Activated B cell treated with CpG ODN at 0.5 μM for 24 hours (primary cell): ENCODE measurements around the gene KRT15. TPM values are rescaled to one million over a fixed set of nuclear protein-coding genes. Genes with fewer than 3 reads are reported as not detected.

Experiments
- ATAC-seq: fragments of 200-7000 bp; cut with Tn5 transposase; one replicate; pipeline ENCODE4 v1.10.0; 2021; ENCODE audit warnings: low read depth, mild to moderate bottlenecking, moderate library complexity
- CTCF ChIA-PET: fragments of 350-600 bp; sonication (Branson Sonifier 250); formaldehyde crosslinking; loops from one replicate; lab custom pipeline; 2021; ENCODE audit warnings: antibody characterized with exemption; lab: Charles Lee
- POLR2A ChIA-PET: fragments of 350-600 bp; sonication (Branson Sonifier 250); formaldehyde crosslinking; loops from one replicate; lab custom pipeline; 2021; ENCODE audit warnings: antibody characterized with exemption; lab: Charles Lee
- DNase-seq: peaks from one replicate; pipeline ENCODE4 v3.0.0; 2022
- H3K27ac Mint-ChIP-seq: one replicate; pipeline ENCODE4 v1.8.0; 2020; ENCODE audit warnings: mixed read lengths
- H3K27me3 Mint-ChIP-seq: one replicate; pipeline ENCODE4 v1.8.0; 2021; ENCODE audit warnings: mixed read lengths
- H3K36me3 Mint-ChIP-seq: one replicate; pipeline ENCODE4 v1.8.0; 2021; ENCODE audit warnings: low read depth, mixed read lengths
- H3K4me1 Mint-ChIP-seq: one replicate; pipeline ENCODE4 v1.8.0; 2021; ENCODE audit warnings: mixed read lengths
- H3K4me3 Mint-ChIP-seq: one replicate; pipeline ENCODE4 v1.8.0; 2020; ENCODE audit warnings: mild to moderate bottlenecking, mixed read lengths
- H3K9me3 Mint-ChIP-seq: one replicate; pipeline ENCODE4 v1.8.0; 2020; ENCODE audit warnings: mixed read lengths
- CTCF ChIP-seq: fragments of 200-600 bp; IDR thresholded peaks from one replicate; pipeline ENCODE4 v1.8.0; 2022; ENCODE audit warnings: antibody characterized with exemption, mild to moderate bottlenecking
- intact Hi-C: fragments of 100-400 bp; cut with micrococcal nuclease; formaldehyde crosslinking; loops from one replicate; pipeline ENCODE4 v1.15.1; 2024
- total RNA-seq: library from RNA; stranded (reverse); gene quantifications from 2 replicates; pipeline ENCODE4 v1.2.3, GENCODE V29; 2022

KRT15 gene
- total RNA-seq, 1 donor from 2014 or later, result not detected

DNA sequence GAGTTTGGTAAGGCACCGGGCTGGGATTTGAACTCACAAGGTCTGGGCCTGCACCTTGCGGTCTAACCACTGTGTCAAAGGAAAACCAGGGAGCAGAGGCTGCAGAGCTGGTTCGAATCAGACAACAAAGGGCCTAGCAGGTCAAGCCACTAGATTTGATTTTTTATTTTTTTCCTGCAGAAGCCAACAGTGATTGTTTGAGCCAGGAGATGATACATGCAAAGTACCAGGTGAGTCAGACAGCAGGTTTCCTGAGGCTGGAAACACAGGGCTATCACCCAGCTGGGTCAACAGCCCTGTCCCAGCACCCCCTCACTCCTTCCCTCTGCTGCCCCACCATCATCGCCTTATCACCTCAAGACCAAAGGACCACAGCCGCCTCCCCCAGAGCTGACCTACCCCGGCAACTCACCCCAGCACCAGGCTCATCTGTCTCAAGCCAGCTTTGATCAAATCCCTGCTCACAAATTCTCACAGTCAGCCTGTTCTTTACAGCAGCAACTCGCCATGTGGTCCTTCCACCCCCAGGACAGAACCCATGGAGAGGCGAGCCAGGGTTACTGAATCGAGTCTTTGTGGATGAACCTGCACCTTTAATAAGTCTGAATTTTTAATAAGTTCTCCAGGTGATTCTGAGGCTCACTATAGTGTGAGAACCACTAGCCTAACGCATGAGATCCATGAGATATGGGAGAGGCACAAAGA is 22.4 kb upstream of the KRT15 start:
- ATAC-seq, result no peak
- POLR2A ChIA-PET, result no interaction called here
- no peak for TF ChIP-seq CTCF
- Mint-ChIP-seq H3K27ac (no peak overlapping the region), H3K4me3 (no peak overlapping the region), H3K36me3 (no peaks in the 10 kb centered on the region), H3K9me3 (no peaks in the 10 kb centered on the region), H3K4me1 (no peaks in the 10 kb centered on the region), H3K27me3 (peaks cover 26% of the 10 kb centered on the region)
- no peak for DNase-seq
- intact Hi-C loops, result no loop called here
- CTCF ChIA-PET, result interaction anchor here (0.9 kb wide), 1 partner anchor 9 kb away, joined by 3 read pairs; no protein-coding TSS in a partner anchor

GRCh38 chr17:41539979-41540701 is 21.4 kb upstream of the KRT15 start:
- no peak for TF ChIP-seq CTCF
- ATAC-seq (no peak), DNase-seq (no peak)
- no peaks in the 10 kb centered on the region for H3K9me3 Mint-ChIP-seq
- CTCF ChIA-PET, result interaction anchor here (2.1 kb wide), 1 partner anchor 9 kb away, joined by 4 read pairs; no protein-coding TSS in a partner anchor
- H3K27me3 Mint-ChIP-seq, result peaks cover 31% of the 10 kb centered on the region
- intact Hi-C loops, result no loop called here
- POLR2A ChIA-PET, result no interaction called here
- H3K4me3 Mint-ChIP-seq, result no peak overlapping the region
- no peaks in the 10 kb centered on the region for H3K36me3 Mint-ChIP-seq
- no peaks in the 10 kb centered on the region for H3K4me1 Mint-ChIP-seq
- H3K27ac Mint-ChIP-seq, result no peak overlapping the region

DNA sequence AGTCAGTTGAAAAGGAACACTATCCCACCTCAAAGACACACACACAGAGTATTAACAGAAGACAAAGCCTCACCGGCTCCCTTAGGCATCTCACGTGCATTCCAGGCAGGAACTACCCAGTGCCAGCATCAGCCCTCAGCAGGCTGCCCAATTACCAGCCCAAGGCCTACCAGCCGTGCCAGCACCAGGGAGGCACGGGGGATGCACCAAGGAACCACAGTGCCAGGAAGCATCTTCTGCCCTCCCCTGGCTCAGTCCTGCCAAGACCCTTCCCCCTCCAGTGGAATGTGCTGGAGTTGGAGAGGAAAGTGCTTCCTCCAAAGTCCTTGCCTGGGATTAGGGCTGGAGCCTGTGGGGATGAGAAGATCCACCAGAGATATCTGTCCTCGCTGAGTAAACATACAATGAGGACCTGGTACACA is 20.4 kb upstream of the KRT15 start:
- Mint-ChIP-seq H3K36me3 (no peaks in the 10 kb centered on the region), H3K4me1 (no peaks in the 10 kb centered on the region), H3K27ac (no peak overlapping the region), H3K27me3 (peaks cover 36% of the 10 kb centered on the region), H3K4me3 (no peak overlapping the region), H3K9me3 (no peaks in the 10 kb centered on the region)
- ChIA-PET POLR2A (no interaction called here), CTCF (interaction anchor here (2.1 kb wide), 1 partner anchor 10 kb away, joined by 4 read pairs; no protein-coding TSS in a partner anchor)
- no peak for TF ChIP-seq CTCF
- DNase-seq, result no peak
- intact Hi-C loops, result no loop called here
- no peak for ATAC-seq

DNA sequence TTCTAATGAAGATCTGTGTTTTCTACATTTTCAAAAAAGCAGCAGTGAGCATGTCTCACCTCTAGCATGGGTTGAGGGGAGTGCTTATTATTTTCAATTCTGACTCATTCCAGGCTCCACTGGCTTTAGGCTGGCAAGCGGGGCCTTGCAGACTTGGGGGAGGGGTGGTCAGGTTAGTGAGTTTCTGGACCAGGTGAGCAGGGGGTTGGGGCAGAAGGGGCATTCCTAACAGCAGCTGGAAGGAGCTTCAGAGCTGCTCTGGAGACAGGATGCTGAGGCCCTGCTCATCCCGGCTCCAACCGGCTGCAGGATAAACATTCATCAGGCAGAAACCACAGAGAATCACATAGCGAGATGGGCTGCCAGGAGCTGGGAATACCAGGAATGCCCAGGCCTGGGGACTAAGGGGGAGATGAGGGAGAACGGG is 19.9 kb upstream of the KRT15 start:
- no peaks in the 10 kb centered on the region for H3K9me3 Mint-ChIP-seq
- H3K27me3 Mint-ChIP-seq, result peaks cover 38% of the 10 kb centered on the region
- H3K27ac Mint-ChIP-seq, result no peak overlapping the region
- ChIA-PET CTCF (interaction anchor here (2.1 kb wide), 1 partner anchor 11 kb away, joined by 4 read pairs; no protein-coding TSS in a partner anchor), POLR2A (no interaction called here)
- no peaks in the 10 kb centered on the region for H3K36me3 Mint-ChIP-seq
- intact Hi-C loops, result no loop called here
- DNase-seq (no peak), ATAC-seq (no peak)
- TF ChIP-seq CTCF, result no peak
- no peak overlapping the region for H3K4me3 Mint-ChIP-seq
- no peaks in the 10 kb centered on the region for H3K4me1 Mint-ChIP-seq

DNA sequence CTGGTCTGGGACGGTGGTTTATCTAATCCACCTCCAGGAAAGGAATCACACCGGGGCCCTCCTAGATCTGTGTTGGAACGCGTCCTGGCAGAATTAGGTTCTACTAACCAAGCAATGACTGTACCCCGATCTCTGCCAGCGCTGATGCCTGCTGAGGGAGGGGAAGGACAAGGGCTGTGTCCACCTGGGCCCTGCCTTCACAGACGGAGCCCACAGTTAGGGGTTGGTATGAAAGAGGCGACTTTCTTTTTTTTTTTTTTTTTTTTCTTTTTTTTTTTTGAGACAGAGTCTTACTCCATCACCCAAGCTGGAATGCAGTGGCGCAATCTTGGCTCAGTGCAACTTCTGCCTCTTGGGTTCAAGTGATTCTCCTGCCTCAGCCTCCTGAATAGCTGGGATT is 19.3 kb upstream of the KRT15 start:
- peaks cover 38% of the 10 kb centered on the region for H3K27me3 Mint-ChIP-seq
- H3K4me1 Mint-ChIP-seq, result no peaks in the 10 kb centered on the region
- CTCF ChIA-PET, result no interaction called here
- POLR2A ChIA-PET, result no interaction called here
- no peak overlapping the region for H3K27ac Mint-ChIP-seq
- intact Hi-C loops, result no loop called here
- ATAC-seq, result no peak
- DNase-seq, result no peak
- no peak overlapping the region for H3K4me3 Mint-ChIP-seq
- TF ChIP-seq CTCF, result no peak
- no peaks in the 10 kb centered on the region for H3K36me3 Mint-ChIP-seq
- H3K9me3 Mint-ChIP-seq, result no peaks in the 10 kb centered on the region
